Fibroblast of mammary gland (primary cell): ENCODE data around the gene KPRP.

Source experiments
- DNase-seq: peaks from one replicate; pipeline ENCODE4 v3.0.0-alpha.2; 2010; ENCODE audit warnings: low read depth
- H3K4me3 ChIP-seq: 2 replicates; pipeline ENCODE4 v1.5.1; 2011; ENCODE audit warnings: low read depth, mild to moderate bottlenecking, low read length, moderate library complexity; ENCODE audit not compliant: control insufficient read depth
- TF ChIP-seq, protein P1 (sequence below): conservative IDR thresholded peaks from 2 replicates; pipeline ENCODE4 v1.5.1; 2011; ENCODE audit warnings: low read depth, low read length, inconsistent platforms; ENCODE audit not compliant: control insufficient read depth, insufficient read depth

Gene KPRP, protein sequence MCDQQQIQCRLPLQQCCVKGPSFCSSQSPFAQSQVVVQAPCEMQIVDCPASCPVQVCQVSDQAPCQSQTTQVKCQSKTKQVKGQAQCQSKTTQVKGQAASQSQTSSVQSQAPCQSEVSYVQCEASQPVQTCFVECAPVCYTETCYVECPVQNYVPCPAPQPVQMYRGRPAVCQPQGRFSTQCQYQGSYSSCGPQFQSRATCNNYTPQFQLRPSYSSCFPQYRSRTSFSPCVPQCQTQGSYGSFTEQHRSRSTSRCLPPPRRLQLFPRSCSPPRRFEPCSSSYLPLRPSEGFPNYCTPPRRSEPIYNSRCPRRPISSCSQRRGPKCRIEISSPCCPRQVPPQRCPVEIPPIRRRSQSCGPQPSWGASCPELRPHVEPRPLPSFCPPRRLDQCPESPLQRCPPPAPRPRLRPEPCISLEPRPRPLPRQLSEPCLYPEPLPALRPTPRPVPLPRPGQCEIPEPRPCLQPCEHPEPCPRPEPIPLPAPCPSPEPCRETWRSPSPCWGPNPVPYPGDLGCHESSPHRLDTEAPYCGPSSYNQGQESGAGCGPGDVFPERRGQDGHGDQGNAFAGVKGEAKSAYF

DNA sequence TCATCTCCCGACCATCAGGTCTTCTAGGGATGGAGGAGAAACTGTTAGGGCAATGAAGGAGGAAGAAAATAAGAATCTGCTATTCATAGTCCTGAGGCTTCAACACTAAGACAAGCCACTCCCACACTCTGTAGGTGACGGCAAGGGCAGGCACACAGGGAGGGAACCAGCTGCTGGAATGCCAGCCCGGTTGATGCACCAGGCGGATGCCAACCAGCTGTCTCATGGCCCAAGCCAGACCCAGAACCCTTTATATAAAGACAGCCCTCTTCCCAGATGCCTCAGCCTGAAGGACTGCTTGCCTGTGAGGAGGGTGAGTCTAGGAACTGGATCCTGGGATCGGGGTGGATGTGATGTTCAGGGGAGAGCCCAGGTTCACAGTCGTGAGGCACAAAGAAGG, at the start of gene KPRP:
TSS of gene KPRP (plus strand) at position 279 of the 400 bp plus-strand sequence. CDS start 1,564 bp downstream, outside the sequence.
- no peak within 1 kb of the TSS for H3K4me3 ChIP-seq
- TF ChIP-seq, protein P1, sequence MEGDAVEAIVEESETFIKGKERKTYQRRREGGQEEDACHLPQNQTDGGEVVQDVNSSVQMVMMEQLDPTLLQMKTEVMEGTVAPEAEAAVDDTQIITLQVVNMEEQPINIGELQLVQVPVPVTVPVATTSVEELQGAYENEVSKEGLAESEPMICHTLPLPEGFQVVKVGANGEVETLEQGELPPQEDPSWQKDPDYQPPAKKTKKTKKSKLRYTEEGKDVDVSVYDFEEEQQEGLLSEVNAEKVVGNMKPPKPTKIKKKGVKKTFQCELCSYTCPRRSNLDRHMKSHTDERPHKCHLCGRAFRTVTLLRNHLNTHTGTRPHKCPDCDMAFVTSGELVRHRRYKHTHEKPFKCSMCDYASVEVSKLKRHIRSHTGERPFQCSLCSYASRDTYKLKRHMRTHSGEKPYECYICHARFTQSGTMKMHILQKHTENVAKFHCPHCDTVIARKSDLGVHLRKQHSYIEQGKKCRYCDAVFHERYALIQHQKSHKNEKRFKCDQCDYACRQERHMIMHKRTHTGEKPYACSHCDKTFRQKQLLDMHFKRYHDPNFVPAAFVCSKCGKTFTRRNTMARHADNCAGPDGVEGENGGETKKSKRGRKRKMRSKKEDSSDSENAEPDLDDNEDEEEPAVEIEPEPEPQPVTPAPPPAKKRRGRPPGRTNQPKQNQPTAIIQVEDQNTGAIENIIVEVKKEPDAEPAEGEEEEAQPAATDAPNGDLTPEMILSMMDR = no peak
- no peak for DNase-seq

DNA sequence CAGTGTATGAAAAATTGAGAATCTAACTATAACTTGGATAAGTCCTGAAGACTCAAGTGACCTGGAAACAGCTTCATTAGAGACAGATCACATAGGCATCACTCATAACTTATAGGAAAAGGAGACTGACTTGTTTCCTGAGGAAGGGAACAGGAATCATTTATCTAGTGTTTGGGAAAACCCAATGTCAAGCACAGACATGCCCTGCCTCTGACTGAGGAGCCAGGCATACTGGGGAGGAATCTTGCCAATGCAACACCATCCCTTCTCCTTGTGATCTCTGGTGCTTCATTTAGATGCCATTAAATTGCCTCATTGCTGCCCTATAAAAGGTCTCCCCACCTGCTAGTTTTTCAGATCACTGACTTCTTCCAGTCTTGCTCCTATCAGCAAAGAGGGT, 39.6 kb upstream of the KPRP start:
- TF ChIP-seq, protein P1 = no peak
- DNase-seq = no peak
- no peak overlapping the region for H3K4me3 ChIP-seq

DNA sequence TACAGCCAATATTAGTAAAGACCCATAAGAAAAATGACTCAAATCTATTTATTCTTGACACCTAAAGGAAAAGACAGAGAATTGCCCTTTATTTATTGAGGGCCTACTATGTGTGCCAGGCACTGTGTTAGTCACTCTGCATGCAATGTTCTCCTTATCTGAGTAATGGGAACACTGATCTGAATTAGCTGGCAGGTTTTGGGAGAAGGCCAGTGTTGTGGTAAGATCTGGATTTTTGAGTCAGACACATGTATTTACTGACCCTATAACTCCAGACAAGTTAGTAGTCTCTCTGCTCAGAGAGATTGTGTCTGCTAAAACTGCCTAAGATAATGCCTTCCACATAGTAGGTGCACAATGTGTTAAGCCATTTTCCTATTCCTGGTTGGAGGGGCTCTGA, 32.6 kb upstream of the KPRP start:
- peak; percentile 58 for DNase-seq
- TF ChIP-seq, protein P1 = no peak
- H3K4me3 ChIP-seq = no peak overlapping the region

DNA sequence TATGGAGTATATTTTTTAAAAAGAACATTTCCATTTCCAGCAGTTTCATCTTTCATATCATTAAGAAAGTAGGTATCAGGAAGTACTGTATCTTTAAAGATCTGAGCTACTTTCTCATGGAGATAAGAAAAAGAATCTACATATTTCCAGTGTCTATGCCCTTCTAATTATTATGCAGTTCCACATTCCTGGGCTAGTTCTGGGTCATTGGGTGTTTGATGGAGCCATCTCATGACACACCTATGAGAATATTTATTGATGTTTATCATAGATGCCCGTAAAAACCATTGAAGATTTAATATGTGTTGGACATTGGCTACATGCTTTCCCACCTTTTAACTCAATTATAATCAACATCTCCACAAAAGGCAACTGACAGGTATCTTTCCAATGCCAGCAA, 28.8 kb upstream of the KPRP start:
- TF ChIP-seq, protein P1 = no peak
- H3K4me3 ChIP-seq = no peak overlapping the region
- no peak for DNase-seq

DNA sequence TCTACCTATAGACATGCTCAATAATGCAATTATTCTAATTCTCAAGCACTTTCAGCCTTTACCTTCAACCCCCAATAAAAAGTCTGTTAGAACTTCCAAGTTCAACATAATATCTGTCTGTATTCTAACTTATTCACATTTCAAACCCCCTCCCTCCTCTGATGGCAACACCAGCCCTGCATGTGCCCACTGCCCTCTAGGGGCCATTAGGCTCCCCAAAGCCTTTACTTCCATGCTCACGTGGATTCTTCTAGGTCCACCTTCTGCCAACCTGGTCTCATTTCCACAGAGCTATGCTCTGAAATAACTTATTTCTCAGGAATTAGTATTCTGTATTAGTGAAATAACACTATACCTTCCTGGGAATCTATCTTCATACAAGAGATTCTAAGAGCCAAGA, 22.2 kb upstream of the KPRP start:
- TF ChIP-seq, protein P1 = peak; percentile 13
- H3K4me3 ChIP-seq = no peak overlapping the region
- DNase-seq = no peak

DNA sequence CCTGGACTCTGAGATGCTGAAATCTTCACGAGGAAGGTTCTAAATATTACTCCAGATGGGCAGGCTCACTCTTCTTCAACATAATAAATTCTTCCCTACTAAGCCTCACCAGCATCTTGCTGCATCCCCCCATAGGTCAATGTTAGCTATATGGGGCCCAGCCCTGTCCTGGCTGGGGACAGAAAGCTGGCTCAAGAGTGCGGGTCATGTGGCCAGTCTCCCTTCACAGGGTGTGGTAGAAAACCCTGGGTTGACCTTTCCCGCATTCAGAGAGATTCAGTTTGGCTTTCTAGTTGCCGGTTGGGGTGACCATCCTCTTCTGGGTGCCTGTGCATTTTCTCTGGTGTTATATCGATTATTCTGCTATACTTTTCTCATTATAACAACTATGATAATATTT, 19.8 kb upstream of the KPRP start:
- H3K4me3 ChIP-seq = no peak overlapping the region
- DNase-seq = no peak
- TF ChIP-seq, protein P1 = no peak

DNA sequence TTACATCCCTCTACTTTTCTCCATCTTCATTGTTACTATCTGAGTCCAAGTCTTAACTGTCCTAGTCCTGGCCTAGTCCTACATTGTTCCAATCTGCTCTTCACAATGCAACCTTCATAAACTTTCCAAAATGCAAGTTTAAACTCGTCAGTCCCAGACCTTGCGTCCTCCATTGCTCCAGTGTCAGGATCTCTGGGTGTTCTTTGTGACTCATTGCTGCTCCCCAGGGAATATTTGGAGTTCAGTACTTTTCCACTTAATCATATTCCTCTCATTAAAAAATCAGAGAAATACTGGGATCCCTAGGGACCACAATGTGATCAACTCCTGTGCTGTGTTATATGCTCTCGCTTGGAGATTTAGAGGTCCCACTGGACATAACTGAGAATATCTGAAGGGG, 18.0 kb upstream of the KPRP start:
- TF ChIP-seq, protein P1 = no peak
- DNase-seq = peak; percentile 72

More for the DNA sequence above, 18.0 kb upstream of the KPRP start:
- no peak overlapping the region for H3K4me3 ChIP-seq
